Mucosa of descending colon (tissue), 3 donors: ENCODE results near the gene HIVEP2. TPM values are rescaled to one million over a fixed set of nuclear protein-coding genes. Genes with fewer than 3 reads are reported as not detected.

Source experiments
- ATAC-seq: fragments of 200-7000 bp; cut with Tn5 transposase; one replicate; pipeline ENCODE4 v1.9.1; 2020; ENCODE audit warnings: mild to moderate bottlenecking, moderate library complexity
- DNase-seq, 3 donors: peaks; one replicate each; pipeline ENCODE4 v3.0.0-alpha.2; 2020
- H3K36me3 ChIP-seq: fragments of 200-600 bp; one replicate; pipeline ENCODE4 v1.8.0; 2021; ENCODE audit warnings: low read depth, mild to moderate bottlenecking
- H3K4me1 ChIP-seq: fragments of 200-600 bp; one replicate; pipeline ENCODE4 v1.8.0; 2021; ENCODE audit warnings: low read depth, mild to moderate bottlenecking
- H3K4me3 ChIP-seq: fragments of 200-600 bp; one replicate; pipeline ENCODE4 v1.8.0; 2021; ENCODE audit warnings: mild to moderate bottlenecking
- H3K9me3 ChIP-seq: fragments of 200-600 bp; one replicate; pipeline ENCODE4 v1.8.0; 2021; ENCODE audit warnings: mild to moderate bottlenecking
- intact Hi-C, 2 donors: fragments of 100-400 bp; cut with DNase I in 1 of 2; cut with micrococcal nuclease in 1 of 2; formaldehyde crosslinking; loops; one replicate each; pipeline versions ENCODE4 v1.11.0 to v1.11.1; 2022; cut with DNase I, micrococcal nuclease
- total RNA-seq, 3 donors: library from RNA; stranded (reverse); fragmentation: NEBNext Ultra II Directional in 2 of 3; extraction: Animal tissue kit (Norgen Biotek cat#: 25700) in 2 of 3; gene quantifications; one replicate each; pipeline versions ENCODE4 v1.2.1 to v1.2.4, GENCODE V29; 2021 to 2023
- TF ChIP-seq, protein P1 (sequence below): fragments of 200-600 bp; IDR thresholded peaks from one replicate; pipeline ENCODE4 v1.8.0; 2022; ENCODE audit warnings: antibody characterized with exemption, mild to moderate bottlenecking
- donor health status: DM: no; HTN: no; CAD: no; lungs with moderate emphysema.
- donor health status: DM: no; HTN: no; CAD: no.
- donor health status: DM: no; HTN: yes; CAD: no.

The HIVEP2 gene
- total RNA-seq, 3 donors from 2014 or later = 7.8 to 17.7 (median 11.3) TPM

DNA sequence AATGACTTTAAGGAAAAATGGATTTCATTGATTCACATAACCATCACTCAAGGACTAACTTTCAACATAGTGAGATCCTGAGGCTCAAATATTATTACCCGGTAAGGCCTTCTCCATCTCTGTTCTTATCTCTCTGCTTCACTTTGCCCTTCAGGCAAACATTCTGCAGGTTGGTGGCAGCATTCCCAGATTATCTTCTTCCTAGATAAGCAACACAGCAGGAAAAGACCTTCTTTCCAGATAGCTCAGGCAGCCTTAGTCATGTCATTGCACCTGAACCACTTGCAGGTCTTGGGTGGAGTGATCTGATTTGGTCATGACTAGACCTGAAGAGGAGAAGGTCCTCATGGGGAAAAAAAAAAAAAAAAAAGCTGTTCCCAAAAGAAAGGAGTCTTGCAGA, 5.3 kb upstream of the HIVEP2 start:
- ATAC-seq (no peak), DNase-seq (no peak)
- TF ChIP-seq, protein P1, sequence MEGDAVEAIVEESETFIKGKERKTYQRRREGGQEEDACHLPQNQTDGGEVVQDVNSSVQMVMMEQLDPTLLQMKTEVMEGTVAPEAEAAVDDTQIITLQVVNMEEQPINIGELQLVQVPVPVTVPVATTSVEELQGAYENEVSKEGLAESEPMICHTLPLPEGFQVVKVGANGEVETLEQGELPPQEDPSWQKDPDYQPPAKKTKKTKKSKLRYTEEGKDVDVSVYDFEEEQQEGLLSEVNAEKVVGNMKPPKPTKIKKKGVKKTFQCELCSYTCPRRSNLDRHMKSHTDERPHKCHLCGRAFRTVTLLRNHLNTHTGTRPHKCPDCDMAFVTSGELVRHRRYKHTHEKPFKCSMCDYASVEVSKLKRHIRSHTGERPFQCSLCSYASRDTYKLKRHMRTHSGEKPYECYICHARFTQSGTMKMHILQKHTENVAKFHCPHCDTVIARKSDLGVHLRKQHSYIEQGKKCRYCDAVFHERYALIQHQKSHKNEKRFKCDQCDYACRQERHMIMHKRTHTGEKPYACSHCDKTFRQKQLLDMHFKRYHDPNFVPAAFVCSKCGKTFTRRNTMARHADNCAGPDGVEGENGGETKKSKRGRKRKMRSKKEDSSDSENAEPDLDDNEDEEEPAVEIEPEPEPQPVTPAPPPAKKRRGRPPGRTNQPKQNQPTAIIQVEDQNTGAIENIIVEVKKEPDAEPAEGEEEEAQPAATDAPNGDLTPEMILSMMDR = no peak
- intact Hi-C loops = no loop called here
- H3K4me3 ChIP-seq = no peak overlapping the region
- H3K36me3 ChIP-seq = no peaks in the 10 kb centered on the region
- H3K4me1 ChIP-seq = no peaks in the 10 kb centered on the region
- H3K9me3 ChIP-seq = no peaks in the 10 kb centered on the region

DNA sequence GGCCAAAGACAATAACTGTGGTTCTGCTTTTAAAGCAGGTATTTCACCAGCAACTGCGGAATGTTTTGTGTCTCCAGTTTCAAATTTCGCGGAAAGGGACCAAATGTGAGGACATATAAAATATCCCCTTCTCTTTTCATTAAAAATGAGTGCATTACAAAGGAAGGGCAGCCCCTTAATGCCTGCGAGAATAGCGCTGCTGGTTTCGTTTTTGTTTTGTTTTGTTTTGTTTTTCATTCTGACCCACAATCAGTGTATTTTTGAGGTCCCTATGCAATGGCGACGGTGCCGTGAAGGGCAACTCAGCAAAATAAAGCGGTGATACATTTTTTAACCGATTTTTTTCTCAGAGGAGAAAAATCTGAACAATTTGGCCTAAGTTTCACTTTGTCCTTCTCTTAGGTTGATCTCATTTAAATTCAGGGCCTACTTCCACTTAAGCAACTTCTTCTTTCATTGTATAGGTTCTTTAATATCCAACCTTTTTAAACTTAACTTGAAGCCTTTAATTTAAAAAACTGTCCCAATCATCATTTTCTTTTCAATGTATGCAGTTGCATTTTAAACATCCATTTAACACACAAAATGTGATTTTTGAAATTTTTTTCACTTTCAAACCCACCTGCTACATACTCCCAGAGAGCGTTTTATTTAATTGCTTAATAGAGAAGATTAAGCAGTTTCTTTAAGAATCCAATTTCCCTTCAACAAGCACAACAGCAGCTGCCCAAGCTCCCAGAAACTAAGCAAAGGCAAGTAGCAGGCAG, 2.9 kb upstream of the HIVEP2 start:
- no peaks in the 10 kb centered on the region for H3K36me3 ChIP-seq
- intact Hi-C loops = no loop called here
- peaks cover 6% of the 10 kb centered on the region for H3K4me1 ChIP-seq
- no peak for ATAC-seq
- TF ChIP-seq, protein P1 = no peak
- H3K4me3 ChIP-seq = peak overlapping the region; percentile 76
- H3K9me3 ChIP-seq = no peaks in the 10 kb centered on the region
- no peak for DNase-seq

DNA sequence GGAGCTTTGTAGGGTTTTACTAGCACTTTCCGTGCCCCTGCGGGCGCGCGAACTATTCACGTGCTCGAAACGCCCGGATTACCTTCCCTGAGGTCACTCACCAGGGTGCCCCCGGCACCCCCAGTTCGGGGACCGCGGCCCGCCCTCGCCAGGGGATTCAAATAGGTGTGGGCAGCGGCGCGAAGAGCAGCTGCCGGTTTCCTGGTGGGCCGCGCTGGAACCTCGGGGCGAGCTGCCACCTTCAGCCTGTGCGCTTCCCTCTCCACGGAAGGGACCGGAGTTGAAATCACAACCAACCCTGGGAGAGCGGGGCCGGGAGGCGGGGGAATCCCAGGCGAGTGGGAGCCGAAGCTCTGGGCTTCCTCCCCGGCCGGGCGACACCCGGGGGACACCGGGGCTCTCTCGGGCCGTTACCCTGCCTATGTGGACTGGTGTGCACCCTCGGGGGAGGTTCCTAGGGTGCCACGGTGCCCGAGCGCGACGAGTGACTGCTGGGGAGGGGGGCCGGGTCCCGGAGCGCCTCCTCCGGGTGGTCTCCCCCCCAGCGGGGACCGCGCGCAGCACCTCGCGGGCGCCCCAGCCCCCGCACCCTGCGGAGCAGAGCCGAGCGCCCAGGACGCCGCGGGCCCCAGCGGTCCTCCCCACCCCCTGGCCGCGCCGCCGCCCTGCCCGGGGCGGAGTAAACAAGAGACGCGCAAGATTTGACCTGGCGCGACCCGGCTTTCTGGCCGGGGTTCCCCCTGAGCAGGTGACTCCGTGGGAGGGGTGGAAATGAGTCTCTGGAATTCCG, 2.1 kb upstream of the HIVEP2 start:
- Histone ChIP-seq H3K9me3 (no peaks in the 10 kb centered on the region), H3K36me3 (no peaks in the 10 kb centered on the region), H3K4me1 (peaks cover 6% of the 10 kb centered on the region), H3K4me3 (peak overlapping the region; percentile 76)
- DNase-seq (peak; percentile 89 to 92 (median 91)), ATAC-seq (peak; percentile 59)
- intact Hi-C loops = no loop called here
- TF ChIP-seq, protein P1 = no peak

DNA sequence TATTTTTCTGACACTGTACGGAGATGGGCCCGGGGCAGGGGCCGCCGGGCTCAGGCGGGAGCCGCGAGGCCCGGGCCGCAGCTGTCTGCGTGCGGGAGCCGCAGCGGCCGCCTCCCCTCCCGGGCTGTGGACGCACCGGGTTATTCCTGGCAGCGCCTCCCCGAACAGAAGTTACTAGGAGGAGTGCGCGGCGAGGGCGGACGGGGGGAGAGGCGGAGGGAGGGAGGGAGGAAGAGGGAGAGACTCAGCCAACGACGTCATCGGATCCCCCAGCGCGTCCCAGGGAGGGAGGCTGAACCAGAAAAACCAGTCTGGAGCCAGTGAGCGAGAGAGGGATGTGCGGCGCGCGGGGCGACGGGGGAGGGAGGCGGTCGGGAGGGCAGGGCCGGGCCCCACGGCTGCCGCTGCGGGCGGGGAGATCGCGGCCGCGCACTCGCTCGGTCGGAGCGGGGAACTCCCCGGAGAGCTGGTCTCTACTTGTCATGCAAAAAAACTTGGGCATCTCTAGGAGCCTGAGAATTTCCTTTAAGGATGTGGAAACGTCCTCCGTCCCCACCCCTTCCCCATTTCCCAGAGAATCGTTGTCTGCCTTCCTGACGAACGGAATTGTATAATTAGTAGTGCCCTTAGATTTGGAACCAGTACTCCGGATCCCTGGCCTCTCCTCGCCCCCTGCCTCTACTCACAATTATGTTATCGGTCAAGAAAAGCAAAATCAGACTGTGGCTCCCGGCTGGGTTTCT, 1.4 kb upstream of the HIVEP2 start:
- ATAC-seq (peak; percentile 83), DNase-seq (peak; percentile 97 to 98 (median 97))
- TF ChIP-seq, protein P1 = no peak
- peak overlapping the region; percentile 76 for H3K4me3 ChIP-seq
- intact Hi-C loops = no loop called here
- no peaks in the 10 kb centered on the region for H3K36me3 ChIP-seq
- no peaks in the 10 kb centered on the region for H3K9me3 ChIP-seq
- H3K4me1 ChIP-seq = peaks cover 6% of the 10 kb centered on the region

DNA sequence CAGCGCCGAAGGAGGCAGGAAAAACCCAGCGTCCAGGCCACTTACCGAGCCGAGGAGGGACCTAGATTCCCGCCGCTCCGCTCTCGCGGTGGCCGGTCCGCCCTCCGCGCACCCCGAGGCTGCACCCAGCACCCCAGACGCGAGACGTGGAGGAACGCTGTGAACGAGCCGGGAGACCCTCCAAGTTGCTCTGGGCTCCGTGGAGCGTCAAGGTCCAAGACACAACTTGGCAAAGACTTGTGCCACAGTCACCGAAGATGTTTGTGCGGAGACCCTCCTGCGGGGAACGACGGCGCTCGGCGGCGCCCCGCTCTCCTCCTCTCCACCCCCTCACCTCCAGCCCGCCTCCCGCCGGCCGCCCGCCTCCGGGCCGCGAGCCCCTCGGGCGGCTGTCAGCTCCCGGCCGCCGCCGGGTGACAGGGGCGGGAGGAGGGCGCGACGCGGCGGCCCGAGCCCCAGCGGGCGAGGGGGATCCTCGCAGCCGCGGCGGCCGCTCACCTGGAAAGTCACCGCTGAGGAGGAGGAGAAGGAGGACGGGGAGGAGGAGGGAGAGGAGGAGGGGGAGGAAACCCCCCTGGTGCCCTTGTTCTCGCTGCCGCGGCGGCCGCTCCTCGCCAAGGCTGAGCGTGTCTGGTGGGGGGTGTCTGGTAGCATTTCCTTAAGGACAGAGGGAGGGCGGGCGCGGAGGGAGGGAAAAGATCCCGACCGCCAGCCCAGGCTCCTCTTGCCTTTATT, 637 bp upstream of the HIVEP2 start:
- ATAC-seq = peak; percentile 27
- intact Hi-C loops = no loop called here

More for the DNA sequence above, 637 bp upstream of the HIVEP2 start:
- no peaks in the 10 kb centered on the region for H3K9me3 ChIP-seq
- peaks cover 6% of the 10 kb centered on the region for H3K4me1 ChIP-seq
- H3K36me3 ChIP-seq = no peaks in the 10 kb centered on the region
- TF ChIP-seq, protein P1 = no peak
- peak overlapping the region; percentile 76 for H3K4me3 ChIP-seq
- peak; percentile 73 to 81 (median 80) for DNase-seq
